HG03521 (cell line): ENCODE data around the gene MFSD8.
"Not testable (repeated sequence)": the region's sequence is repeated elsewhere in the genome, so short reads cannot be mapped to it uniquely, and the experiment has no call there.

ENCODE experiments used
- ATAC-seq: cut with Tn5 transposase; IDR thresholded peaks from one replicate; pipeline ENCODE4 v1.9.1; 2021; ENCODE audit warnings: mild to moderate bottlenecking, moderate library complexity; ENCODE audit not compliant: unreplicated experiment

MFSD8 gene

GRCh38 chr4:127936974-127937373, 28.0 kb downstream of the MFSD8 start:
- no peak for ATAC-seq

- ATAC-seq: not testable (repeated sequence)
These were observed 33.1 kb downstream of the MFSD8 start for GRCh38 chr4:127931836-127932235.

- ATAC-seq: no peak
These were observed 34.8 kb downstream of the MFSD8 start for GRCh38 chr4:127930175-127930574.

GRCh38 chr4:127925720-127926119, 39.3 kb downstream of the MFSD8 start:
- not testable (repeated sequence) for ATAC-seq

GRCh38 chr4:127922226-127922625, 42.7 kb downstream of the MFSD8 start:
- ATAC-seq: no peak

GRCh38 chr4:127920521-127920920, 44.5 kb downstream of the MFSD8 start:
- no peak for ATAC-seq

- ATAC-seq: no peak
These were observed 47.8 kb downstream of the MFSD8 start for GRCh38 chr4:127917151-127917550.

- ATAC-seq: no peak
These were observed 48.5 kb downstream of the MFSD8 start for GRCh38 chr4:127916512-127916911.

GRCh38 chr4:127905029-127905428, 59.9 kb downstream of the MFSD8 start:
- ATAC-seq: no peak

- ATAC-seq: not testable (repeated sequence)
These were observed 65.3 kb downstream of the MFSD8 start for GRCh38 chr4:127899682-127900081.

GRCh38 chr4:127896528-127896927, 68.4 kb downstream of the MFSD8 start:
- no peak for ATAC-seq

GRCh38 chr4:127896069-127896468, 68.9 kb downstream of the MFSD8 start:
- no peak for ATAC-seq

- ATAC-seq: no peak
These were observed 75.1 kb downstream of the MFSD8 start for GRCh38 chr4:127889903-127890302.

- no peak for ATAC-seq
These were observed 76.4 kb downstream of the MFSD8 start for GRCh38 chr4:127888559-127888958.

- peak; percentile 26 for ATAC-seq
These were observed 83.5 kb downstream of the MFSD8 start for GRCh38 chr4:127881563-127881864.

- peak; percentile 91 for ATAC-seq
These were observed 84.0 kb downstream of the MFSD8 start, which contains the start of gene PLK4 for GRCh38 chr4:127880763-127881562. TSS of gene PLK4 (plus strand) at chr4:127880893. CDS start at chr4:127881135, 242 bp downstream.

- no peak for ATAC-seq
These were observed 89.2 kb downstream of the MFSD8 start for GRCh38 chr4:127875791-127876190.

- ATAC-seq: no peak
These were observed 94.3 kb downstream of the MFSD8 start for GRCh38 chr4:127870688-127871087.

GRCh38 chr4:127870281-127870680, 94.7 kb downstream of the MFSD8 start:
- no peak for ATAC-seq

- no peak for ATAC-seq
These were observed 96.8 kb downstream of the MFSD8 start for GRCh38 chr4:127868196-127868595.
